Mesothelial cell of epicardium (in vitro differentiated cells): ENCODE results near the gene MYLK. TPM values are rescaled to one million over a fixed set of nuclear protein-coding genes. Genes with fewer than 3 reads are reported as not detected.

ENCODE experiments used
- DNase-seq, 2 experiments: peaks; one replicate each; pipeline ENCODE4 v3.0.0; 2021; ENCODE audit warnings: low spot score in 2 of 2; ENCODE audit not compliant: unreplicated experiment in 2 of 2
- H3K27ac Mint-ChIP-seq: 2 replicates; pipeline ENCODE4 v1.8.0; 2021; ENCODE audit warnings: mixed read lengths
- H3K27me3 Mint-ChIP-seq: 2 replicates; pipeline ENCODE4 v1.8.0; 2021; ENCODE audit warnings: low read depth, mixed read lengths
- H3K36me3 Mint-ChIP-seq: 2 replicates; pipeline ENCODE4 v1.8.0; 2021; ENCODE audit warnings: mixed read lengths
- H3K4me1 Mint-ChIP-seq: 2 replicates; pipeline ENCODE4 v1.8.0; 2021; ENCODE audit warnings: mixed read lengths
- H3K4me3 Mint-ChIP-seq: 2 replicates; pipeline ENCODE4 v1.8.0; 2021; ENCODE audit warnings: mild to moderate bottlenecking, moderate library complexity, mixed read lengths
- H3K9me3 Mint-ChIP-seq: 2 replicates; pipeline ENCODE4 v1.8.0; 2021; ENCODE audit warnings: mixed read lengths
- CTCF ChIP-seq: fragments of 200-600 bp; sonication (generic); IDR thresholded peaks from one replicate; pipeline ENCODE4 v1.5.0; 2021; ENCODE audit warnings: antibody characterized with exemption; ENCODE audit not compliant: unreplicated experiment
- total RNA-seq: library from RNA; stranded (reverse); gene quantifications from 3 replicates; pipeline ENCODE4 v1.2.1, GENCODE V29; 2021

The MYLK gene
- total RNA-seq, 1 donor from 2014 or later = 14.3 TPM

GRCh38 chr3:123695731-123696640 is 188.1 kb downstream of the MYLK start:
- Mint-ChIP-seq H3K9me3 (no peaks in the 10 kb centered on the region), H3K27ac (peak overlapping the region; percentile 90), H3K27me3 (peaks cover 3% of the 10 kb centered on the region), H3K4me3 (no peak overlapping the region), H3K4me1 (peaks cover 68% of the 10 kb centered on the region), H3K36me3 (no peaks in the 10 kb centered on the region)
- TF ChIP-seq CTCF = no peak
- DNase-seq = no peak

- Mint-ChIP-seq H3K27ac (peak overlapping the region; percentile 47), H3K27me3 (peaks cover 3% of the 10 kb centered on the region), H3K4me1 (peaks cover 67% of the 10 kb centered on the region), H3K36me3 (no peaks in the 10 kb centered on the region), H3K4me3 (no peak overlapping the region), H3K9me3 (no peaks in the 10 kb centered on the region)
- TF ChIP-seq CTCF = no peak
- DNase-seq = no peak
Measured at GRCh38 chr3:123695152-123695551, 189.0 kb downstream of the MYLK start.

GRCh38 chr3:123694366-123695087 is 189.6 kb downstream of the MYLK start:
- DNase-seq = no peak
- no peaks in the 10 kb centered on the region for H3K9me3 Mint-ChIP-seq
- peak overlapping the region; percentile 88 for H3K27ac Mint-ChIP-seq
- H3K27me3 Mint-ChIP-seq = peaks cover 3% of the 10 kb centered on the region
- no peak for TF ChIP-seq CTCF
- no peak overlapping the region for H3K4me3 Mint-ChIP-seq
- peaks cover 70% of the 10 kb centered on the region for H3K4me1 Mint-ChIP-seq
- H3K36me3 Mint-ChIP-seq = no peaks in the 10 kb centered on the region

- peaks cover 63% of the 10 kb centered on the region for H3K4me1 Mint-ChIP-seq
- H3K4me3 Mint-ChIP-seq = no peak overlapping the region
- H3K36me3 Mint-ChIP-seq = no peaks in the 10 kb centered on the region
- no peaks in the 10 kb centered on the region for H3K9me3 Mint-ChIP-seq
- peak overlapping the region; percentile 88 for H3K27ac Mint-ChIP-seq
- no peak for TF ChIP-seq CTCF
- no peak for DNase-seq
- no peaks in the 10 kb centered on the region for H3K27me3 Mint-ChIP-seq
Measured at GRCh38 chr3:123693584-123694190, 190.4 kb downstream of the MYLK start.

- H3K4me1 Mint-ChIP-seq = peaks cover 53% of the 10 kb centered on the region
- no peak overlapping the region for H3K27ac Mint-ChIP-seq
- DNase-seq = no peak
- TF ChIP-seq CTCF = no peak
- H3K36me3 Mint-ChIP-seq = no peaks in the 10 kb centered on the region
- no peaks in the 10 kb centered on the region for H3K27me3 Mint-ChIP-seq
- H3K9me3 Mint-ChIP-seq = no peaks in the 10 kb centered on the region
- no peak overlapping the region for H3K4me3 Mint-ChIP-seq
Measured at GRCh38 chr3:123692671-123693070, 191.5 kb downstream of the MYLK start.
